ENCODE data around the gene TENT5A.

- TF ChIP-seq ZFP3 (CRISPR knock-in tag; IDR thresholded peaks at IDR 0.05), result no peak
- TF ChIP-seq ZNF565 (CRISPR knock-in tag; conservative IDR thresholded peaks at IDR 0.05; ENCODE audit: low read depth), result no peak
- TF ChIP-seq SNAI2 (CRISPR knock-in tag; IDR thresholded peaks at IDR 0.05), result no peak
- no peak for TF ChIP-seq BACH2 (CRISPR knock-in tag; IDR thresholded peaks at IDR 0.05; ENCODE audit: borderline replicate concordance)
- no peak for TF ChIP-seq PPARA (CRISPR knock-in tag; IDR thresholded peaks at IDR 0.05; ENCODE audit: borderline replicate concordance)
- TF ChIP-seq ZFP30 (CRISPR knock-in tag; IDR thresholded peaks at IDR 0.05), result no peak
- TF ChIP-seq PATZ1 (CRISPR knock-in tag; IDR thresholded peaks at IDR 0.05; ENCODE audit: borderline replicate concordance), result no peak
- no peak for TF ChIP-seq ARNTL (CRISPR knock-in tag; IDR thresholded peaks at IDR 0.05; ENCODE audit: borderline replicate concordance, low read depth)
- TF ChIP-seq OSR1 (CRISPR knock-in tag; IDR thresholded peaks at IDR 0.05), result no peak
- TF ChIP-seq ZC3H10 (CRISPR knock-in tag; IDR thresholded peaks at IDR 0.05), result no peak
Observed at GRCh38 chr6:81750200-81750599, 2.3 kb downstream of the TENT5A start.
